Measurements from ENCODE around the gene BMP4. TPM values are rescaled to one million over a fixed set of nuclear protein-coding genes. Genes with fewer than 3 reads are reported as not detected.

The BMP4 gene
- total and polyA plus RNA-seq, 2 of the 13 experiments (the other 11 are each of a cell fraction or from before 2014, with no cell fraction given) = 56.4 to 169 TPM

DNA sequence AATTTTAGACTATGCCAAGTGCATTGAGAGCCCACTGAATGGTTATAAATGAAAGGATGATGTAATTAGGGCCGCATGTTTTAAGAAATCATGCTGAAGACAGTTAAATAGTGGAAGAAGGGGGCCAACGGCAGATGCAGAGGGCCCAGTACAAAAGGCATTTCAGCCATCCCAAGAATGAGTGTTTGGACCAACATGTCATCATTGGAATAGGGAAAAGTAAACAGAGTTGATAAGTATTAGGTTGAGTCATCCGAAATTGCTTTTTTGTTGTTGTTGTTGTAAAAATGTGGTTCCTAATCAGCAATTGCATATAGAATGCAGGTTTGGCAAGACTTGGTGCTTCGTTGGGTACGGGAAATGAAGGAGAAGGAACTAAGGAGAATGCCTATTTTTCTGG lies 29.5 kb downstream of the BMP4 start (continued):
- TF ChIP-seq ZNF160 (CRISPR knock-in tag; IDR thresholded peaks at IDR 0.05) = no peak
- TF ChIP-seq TEAD3 (CRISPR knock-in tag; optimal IDR thresholded peaks at IDR 0.05; ENCODE audit: borderline replicate concordance) = peak; percentile 89
- TF ChIP-seq SOX13 (IDR thresholded peaks at IDR 0.05) = no peak
- TF ChIP-seq SOX13 (CRISPR knock-in tag; conservative IDR thresholded peaks at IDR 0.05 in 1 of 2, IDR thresholded peaks at IDR 0.05 in 1 of 2) = peak in 1 of 2 experiments; percentile 29; a peak in 1 of 4 replicates
- no peak for TF ChIP-seq PHB2 (IDR thresholded peaks at IDR 0.05; ENCODE audit: partially characterized antibody)
- TF ChIP-seq, protein P1, sequence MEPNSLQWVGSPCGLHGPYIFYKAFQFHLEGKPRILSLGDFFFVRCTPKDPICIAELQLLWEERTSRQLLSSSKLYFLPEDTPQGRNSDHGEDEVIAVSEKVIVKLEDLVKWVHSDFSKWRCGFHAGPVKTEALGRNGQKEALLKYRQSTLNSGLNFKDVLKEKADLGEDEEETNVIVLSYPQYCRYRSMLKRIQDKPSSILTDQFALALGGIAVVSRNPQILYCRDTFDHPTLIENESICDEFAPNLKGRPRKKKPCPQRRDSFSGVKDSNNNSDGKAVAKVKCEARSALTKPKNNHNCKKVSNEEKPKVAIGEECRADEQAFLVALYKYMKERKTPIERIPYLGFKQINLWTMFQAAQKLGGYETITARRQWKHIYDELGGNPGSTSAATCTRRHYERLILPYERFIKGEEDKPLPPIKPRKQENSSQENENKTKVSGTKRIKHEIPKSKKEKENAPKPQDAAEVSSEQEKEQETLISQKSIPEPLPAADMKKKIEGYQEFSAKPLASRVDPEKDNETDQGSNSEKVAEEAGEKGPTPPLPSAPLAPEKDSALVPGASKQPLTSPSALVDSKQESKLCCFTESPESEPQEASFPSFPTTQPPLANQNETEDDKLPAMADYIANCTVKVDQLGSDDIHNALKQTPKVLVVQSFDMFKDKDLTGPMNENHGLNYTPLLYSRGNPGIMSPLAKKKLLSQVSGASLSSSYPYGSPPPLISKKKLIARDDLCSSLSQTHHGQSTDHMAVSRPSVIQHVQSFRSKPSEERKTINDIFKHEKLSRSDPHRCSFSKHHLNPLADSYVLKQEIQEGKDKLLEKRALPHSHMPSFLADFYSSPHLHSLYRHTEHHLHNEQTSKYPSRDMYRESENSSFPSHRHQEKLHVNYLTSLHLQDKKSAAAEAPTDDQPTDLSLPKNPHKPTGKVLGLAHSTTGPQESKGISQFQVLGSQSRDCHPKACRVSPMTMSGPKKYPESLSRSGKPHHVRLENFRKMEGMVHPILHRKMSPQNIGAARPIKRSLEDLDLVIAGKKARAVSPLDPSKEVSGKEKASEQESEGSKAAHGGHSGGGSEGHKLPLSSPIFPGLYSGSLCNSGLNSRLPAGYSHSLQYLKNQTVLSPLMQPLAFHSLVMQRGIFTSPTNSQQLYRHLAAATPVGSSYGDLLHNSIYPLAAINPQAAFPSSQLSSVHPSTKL (CRISPR knock-in tag; IDR thresholded peaks at IDR 0.05) = peak; percentile 43; the same call in 1 of the 2 replicates
- TF ChIP-seq, protein P2, sequence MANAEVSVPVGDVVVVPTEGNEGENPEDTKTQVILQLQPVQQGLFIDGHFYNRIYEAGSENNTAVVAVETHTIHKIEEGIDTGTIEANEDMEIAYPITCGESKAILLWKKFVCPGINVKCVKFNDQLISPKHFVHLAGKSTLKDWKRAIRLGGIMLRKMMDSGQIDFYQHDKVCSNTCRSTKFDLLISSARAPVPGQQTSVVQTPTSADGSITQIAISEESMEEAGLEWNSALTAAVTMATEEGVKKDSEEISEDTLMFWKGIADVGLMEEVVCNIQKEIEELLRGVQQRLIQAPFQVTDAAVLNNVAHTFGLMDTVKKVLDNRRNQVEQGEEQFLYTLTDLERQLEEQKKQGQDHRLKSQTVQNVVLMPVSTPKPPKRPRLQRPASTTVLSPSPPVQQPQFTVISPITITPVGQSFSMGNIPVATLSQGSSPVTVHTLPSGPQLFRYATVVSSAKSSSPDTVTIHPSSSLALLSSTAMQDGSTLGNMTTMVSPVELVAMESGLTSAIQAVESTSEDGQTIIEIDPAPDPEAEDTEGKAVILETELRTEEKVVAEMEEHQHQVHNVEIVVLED (CRISPR knock-in tag; IDR thresholded peaks at IDR 0.05; ENCODE audit: borderline replicate concordance) = no peak
- no peak for TF ChIP-seq EHMT2 (IDR thresholded peaks at IDR 0.05; ENCODE audit: borderline replicate concordance, low read depth, low read length)
- peak; percentile 38; the same call in 1 of the 2 replicates for TF ChIP-seq FOXK1 (CRISPR knock-in tag; IDR thresholded peaks at IDR 0.05; ENCODE audit: borderline replicate concordance, low read depth)
- no peak for TF ChIP-seq TSC22D2 (CRISPR knock-in tag; IDR thresholded peaks at IDR 0.05; ENCODE audit: borderline replicate concordance)
- peak; percentile 67 for TF ChIP-seq FOXA3 (CRISPR knock-in tag; IDR thresholded peaks at IDR 0.05)
- no peak for TF ChIP-seq SUZ12 (IDR thresholded peaks at IDR 0.05; ENCODE audit: low read depth, low read length)
- TF ChIP-seq, protein P3, sequence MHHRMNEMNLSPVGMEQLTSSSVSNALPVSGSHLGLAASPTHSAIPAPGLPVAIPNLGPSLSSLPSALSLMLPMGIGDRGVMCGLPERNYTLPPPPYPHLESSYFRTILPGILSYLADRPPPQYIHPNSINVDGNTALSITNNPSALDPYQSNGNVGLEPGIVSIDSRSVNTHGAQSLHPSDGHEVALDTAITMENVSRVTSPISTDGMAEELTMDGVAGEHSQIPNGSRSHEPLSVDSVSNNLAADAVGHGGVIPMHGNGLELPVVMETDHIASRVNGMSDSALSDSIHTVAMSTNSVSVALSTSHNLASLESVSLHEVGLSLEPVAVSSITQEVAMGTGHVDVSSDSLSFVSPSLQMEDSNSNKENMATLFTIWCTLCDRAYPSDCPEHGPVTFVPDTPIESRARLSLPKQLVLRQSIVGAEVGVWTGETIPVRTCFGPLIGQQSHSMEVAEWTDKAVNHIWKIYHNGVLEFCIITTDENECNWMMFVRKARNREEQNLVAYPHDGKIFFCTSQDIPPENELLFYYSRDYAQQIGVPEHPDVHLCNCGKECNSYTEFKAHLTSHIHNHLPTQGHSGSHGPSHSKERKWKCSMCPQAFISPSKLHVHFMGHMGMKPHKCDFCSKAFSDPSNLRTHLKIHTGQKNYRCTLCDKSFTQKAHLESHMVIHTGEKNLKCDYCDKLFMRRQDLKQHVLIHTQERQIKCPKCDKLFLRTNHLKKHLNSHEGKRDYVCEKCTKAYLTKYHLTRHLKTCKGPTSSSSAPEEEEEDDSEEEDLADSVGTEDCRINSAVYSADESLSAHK (CRISPR knock-in tag; IDR thresholded peaks at IDR 0.05; ENCODE audit: borderline replicate concordance) = no peak
- TF ChIP-seq, protein P4, sequence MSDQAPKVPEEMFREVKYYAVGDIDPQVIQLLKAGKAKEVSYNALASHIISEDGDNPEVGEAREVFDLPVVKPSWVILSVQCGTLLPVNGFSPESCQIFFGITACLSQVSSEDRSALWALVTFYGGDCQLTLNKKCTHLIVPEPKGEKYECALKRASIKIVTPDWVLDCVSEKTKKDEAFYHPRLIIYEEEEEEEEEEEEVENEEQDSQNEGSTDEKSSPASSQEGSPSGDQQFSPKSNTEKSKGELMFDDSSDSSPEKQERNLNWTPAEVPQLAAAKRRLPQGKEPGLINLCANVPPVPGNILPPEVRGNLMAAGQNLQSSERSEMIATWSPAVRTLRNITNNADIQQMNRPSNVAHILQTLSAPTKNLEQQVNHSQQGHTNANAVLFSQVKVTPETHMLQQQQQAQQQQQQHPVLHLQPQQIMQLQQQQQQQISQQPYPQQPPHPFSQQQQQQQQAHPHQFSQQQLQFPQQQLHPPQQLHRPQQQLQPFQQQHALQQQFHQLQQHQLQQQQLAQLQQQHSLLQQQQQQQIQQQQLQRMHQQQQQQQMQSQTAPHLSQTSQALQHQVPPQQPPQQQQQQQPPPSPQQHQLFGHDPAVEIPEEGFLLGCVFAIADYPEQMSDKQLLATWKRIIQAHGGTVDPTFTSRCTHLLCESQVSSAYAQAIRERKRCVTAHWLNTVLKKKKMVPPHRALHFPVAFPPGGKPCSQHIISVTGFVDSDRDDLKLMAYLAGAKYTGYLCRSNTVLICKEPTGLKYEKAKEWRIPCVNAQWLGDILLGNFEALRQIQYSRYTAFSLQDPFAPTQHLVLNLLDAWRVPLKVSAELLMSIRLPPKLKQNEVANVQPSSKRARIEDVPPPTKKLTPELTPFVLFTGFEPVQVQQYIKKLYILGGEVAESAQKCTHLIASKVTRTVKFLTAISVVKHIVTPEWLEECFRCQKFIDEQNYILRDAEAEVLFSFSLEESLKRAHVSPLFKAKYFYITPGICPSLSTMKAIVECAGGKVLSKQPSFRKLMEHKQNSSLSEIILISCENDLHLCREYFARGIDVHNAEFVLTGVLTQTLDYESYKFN (CRISPR knock-in tag; conservative IDR thresholded peaks at IDR 0.05) = 0 out of 2 replicates have a peak, but pooled peaks have one; percentile 16
- peak; percentile 66 for TF ChIP-seq FOSL2 (CRISPR knock-in tag; IDR thresholded peaks at IDR 0.05)
- TF ChIP-seq REPIN1 (CRISPR knock-in tag; IDR thresholded peaks at IDR 0.05; ENCODE audit: borderline replicate concordance, low read depth) = no peak
- TF ChIP-seq ZNF12 (CRISPR knock-in tag; IDR thresholded peaks at IDR 0.05) = no peak
- TF ChIP-seq MZF1 (CRISPR knock-in tag; IDR thresholded peaks at IDR 0.05; ENCODE audit: borderline replicate concordance) = no peak
- peak; percentile 56; the same call in 1 of the 2 replicates for TF ChIP-seq SOX5 (CRISPR knock-in tag; IDR thresholded peaks at IDR 0.05; ENCODE audit: borderline replicate concordance)

Data from HepG2 (cell line).